Measurements from ENCODE around the gene PCDHA6. TPM values are rescaled to one million over a fixed set of nuclear protein-coding genes. Genes with fewer than 3 reads are reported as not detected.

Gene PCDHA6
- total and polyA plus RNA-seq, 2 of the 8 experiments (the other 6 are each of a cell fraction or from before 2014, with no cell fraction given) = 0.71 to 7.1 TPM

- TF ChIP-seq CHD7 (IDR thresholded peaks at IDR 0.05; ENCODE audit: insufficient replicate concordance, low read length) = no peak
- TF ChIP-seq CHD2 (IDR thresholded peaks at IDR 0.05; ENCODE audit: low read length) = no peak
- TF ChIP-seq RBBP5 (IDR thresholded peaks at IDR 0.05; ENCODE audit: borderline replicate concordance, low read depth, low read length) = no peak
- no peak for TF ChIP-seq ZNF274 (IDR thresholded peaks at IDR 0.05; ENCODE audit: borderline replicate concordance, extremely low read depth, low read length)
- TF ChIP-seq SP1 (IDR thresholded peaks at IDR 0.05; ENCODE audit: low read depth, low read length) = no peak
- TF ChIP-seq HDAC6 (IDR thresholded peaks at IDR 0.05; ENCODE audit: low read depth, low read length) = no peak
- TF ChIP-seq CHD1 (IDR thresholded peaks at IDR 0.05; ENCODE audit: low read depth, low read length) = no peak
- TF ChIP-seq CREB1 (IDR thresholded peaks at IDR 0.05) = no peak
- TF ChIP-seq TAF1 (IDR thresholded peaks at IDR 0.05; ENCODE audit: low read depth, low read length) = no peak
- no peak for TF ChIP-seq GTF2F1 (IDR thresholded peaks at IDR 0.05; ENCODE audit: borderline replicate concordance, low read depth, low read length)
- TF ChIP-seq E2F6 (IDR thresholded peaks at IDR 0.05) = no peak
These were observed at the start of gene PCDHA6 (continued) for GRCh38 chr5:140827704-140828361.
